WTC11 (cell line): ENCODE data around the gene GNAT3. TPM values are rescaled to one million over a fixed set of nuclear protein-coding genes. Genes with fewer than 3 reads are reported as not detected.

Experiments
- ATAC-seq: fragments of 200-7000 bp; cut with Tn5 transposase; 2 replicates; pipeline ENCODE4 v1.10.0; 2021; ENCODE audit warnings: mild to moderate bottlenecking, moderate library complexity
- CTCF ChIA-PET: fragments of 300-600 bp; sonication (Branson Sonifier 250); formaldehyde crosslinking; loops from one replicate; lab custom pipeline; 2021; ENCODE audit warnings: antibody characterized with exemption; lab: Charles Lee
- POLR2A ChIA-PET: fragments of 350-600 bp; sonication (Branson Sonifier 250); formaldehyde crosslinking; loops from one replicate; lab custom pipeline; 2021; ENCODE audit warnings: antibody characterized with exemption; lab: Charles Lee
- DNase-seq: peaks from one replicate; pipeline ENCODE4 v3.0.0; 2021; ENCODE audit warnings: low spot score
- H3K27ac Mint-ChIP-seq: 2 replicates; pipeline ENCODE4 v1.8.0; 2021; ENCODE audit warnings: mixed read lengths
- H3K27me3 Mint-ChIP-seq: 2 replicates; pipeline ENCODE4 v1.8.0; 2021; ENCODE audit warnings: low read depth, mild to moderate bottlenecking, moderate library complexity, mixed read lengths
- H3K36me3 Mint-ChIP-seq: 2 replicates; pipeline ENCODE4 v1.8.0; 2021; ENCODE audit warnings: mixed read lengths
- H3K4me1 Mint-ChIP-seq: 2 replicates; pipeline ENCODE4 v1.8.0; 2022; ENCODE audit warnings: mixed read lengths
- H3K4me3 Mint-ChIP-seq: 2 replicates; pipeline ENCODE4 v1.8.0; 2021; ENCODE audit warnings: mild to moderate bottlenecking, moderate library complexity, mixed read lengths
- H3K9me3 Mint-ChIP-seq: 2 replicates; pipeline ENCODE4 v1.8.0; 2021; ENCODE audit warnings: mixed read lengths
- ESRRA ChIP-seq: sonication (generic); formaldehyde crosslinking; IDR thresholded peaks from 2 replicates; pipeline ENCODE4 v1.8.1; 2022; ENCODE audit warnings: mild to moderate bottlenecking, missing genetic modification reagents, borderline replicate concordance
- FOXK1 ChIP-seq: sonication (generic); formaldehyde crosslinking; IDR thresholded peaks from 2 replicates; pipeline ENCODE4 v1.8.0; 2022; ENCODE audit warnings: mild to moderate bottlenecking, moderate library complexity, missing genetic modification reagents
- FOXP1 ChIP-seq: sonication (generic); formaldehyde crosslinking; IDR thresholded peaks from 2 replicates; pipeline ENCODE4 v1.8.0; 2022; ENCODE audit warnings: missing genetic modification reagents, mild to moderate bottlenecking, moderate library complexity, borderline replicate concordance
- GABPB1 ChIP-seq: sonication (generic); formaldehyde crosslinking; IDR thresholded peaks from 2 replicates; pipeline ENCODE4 v1.8.1; 2023; ENCODE audit warnings: mild to moderate bottlenecking, missing genetic modification reagents
- OVOL2 ChIP-seq: fragments of 250-450 bp; sonication (Bioruptor Pico); IDR thresholded peaks from 2 replicates; pipeline ENCODE4 v1.9.0; 2021; ENCODE audit warnings: mild to moderate bottlenecking, borderline replicate concordance
- TP53 ChIP-seq: sonication (generic); formaldehyde crosslinking; IDR thresholded peaks from 2 replicates; pipeline ENCODE4 v1.8.1; 2023; ENCODE audit warnings: mild to moderate bottlenecking, missing genetic modification reagents
- total RNA-seq: library from RNA; stranded (reverse); gene quantifications from 3 replicates; pipeline ENCODE4 v1.2.3, GENCODE V29; 2021
- TF ChIP-seq, protein P1 (sequence below): sonication (generic); formaldehyde crosslinking; IDR thresholded peaks from 2 replicates; pipeline ENCODE4 v1.8.0; 2022; ENCODE audit warnings: mild to moderate bottlenecking, missing genetic modification reagents
- TF ChIP-seq, protein P2 (sequence below): sonication (generic); formaldehyde crosslinking; IDR thresholded peaks from 2 replicates; pipeline ENCODE4 v1.8.0; 2022; ENCODE audit warnings: mild to moderate bottlenecking, missing genetic modification reagents
- TF ChIP-seq, protein P3 (sequence below): sonication (generic); formaldehyde crosslinking; IDR thresholded peaks from 2 replicates; pipeline ENCODE4 v1.8.1; 2023; ENCODE audit warnings: mild to moderate bottlenecking, missing genetic modification reagents, moderate library complexity
- TF ChIP-seq, protein P4 (sequence below): sonication (generic); formaldehyde crosslinking; IDR thresholded peaks from 2 replicates; pipeline ENCODE4 v1.8.1; 2023; ENCODE audit warnings: mild to moderate bottlenecking, moderate library complexity, missing genetic modification reagents
- TF ChIP-seq, protein P5 (sequence below): fragments of 250-450 bp; sonication (Bioruptor Pico); IDR thresholded peaks from 2 replicates; pipeline ENCODE4 v1.8.0; 2021; ENCODE audit warnings: mild to moderate bottlenecking
- TF ChIP-seq, protein P6 (sequence below): sonication (generic); formaldehyde crosslinking; conservative IDR thresholded peaks from 2 replicates; pipeline ENCODE4 v1.8.1; 2023; ENCODE audit warnings: mild to moderate bottlenecking, low read depth, missing genetic modification reagents, moderate library complexity
- TF ChIP-seq, protein P7 (sequence below): sonication (generic); formaldehyde crosslinking; IDR thresholded peaks from 2 replicates; pipeline ENCODE4 v1.8.0; 2023; ENCODE audit warnings: mild to moderate bottlenecking, missing genetic modification reagents
- TF ChIP-seq, protein P8 (sequence below): fragments of 200-600 bp; IDR thresholded peaks from 2 replicates; pipeline ENCODE4 v1.8.0; 2022; ENCODE audit warnings: antibody characterized with exemption

The GNAT3 gene
- total RNA-seq, 1 experiment from 2014 or later, result not detected

DNA sequence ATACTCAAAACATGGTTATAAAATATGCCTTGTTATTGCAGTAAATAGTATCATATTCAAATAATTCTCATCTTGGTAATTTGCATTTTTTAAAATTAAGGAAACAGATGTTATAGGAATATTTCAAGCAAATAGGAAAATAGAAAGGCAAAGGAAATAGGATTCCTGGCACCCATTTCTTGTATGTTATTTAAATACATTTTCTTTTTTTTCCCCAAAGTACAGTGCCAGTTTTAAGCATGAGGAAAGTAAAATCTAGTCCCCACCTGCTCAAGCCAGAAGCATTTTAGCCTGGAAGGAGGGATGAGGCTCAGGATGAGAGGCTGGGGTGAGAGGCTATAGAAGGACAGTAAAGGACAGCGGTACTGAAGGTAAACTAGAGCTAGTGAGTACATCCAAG lies 38.1 kb downstream of the GNAT3 start:
- POLR2A ChIA-PET, result no interaction called here
- TF ChIP-seq, protein P1, sequence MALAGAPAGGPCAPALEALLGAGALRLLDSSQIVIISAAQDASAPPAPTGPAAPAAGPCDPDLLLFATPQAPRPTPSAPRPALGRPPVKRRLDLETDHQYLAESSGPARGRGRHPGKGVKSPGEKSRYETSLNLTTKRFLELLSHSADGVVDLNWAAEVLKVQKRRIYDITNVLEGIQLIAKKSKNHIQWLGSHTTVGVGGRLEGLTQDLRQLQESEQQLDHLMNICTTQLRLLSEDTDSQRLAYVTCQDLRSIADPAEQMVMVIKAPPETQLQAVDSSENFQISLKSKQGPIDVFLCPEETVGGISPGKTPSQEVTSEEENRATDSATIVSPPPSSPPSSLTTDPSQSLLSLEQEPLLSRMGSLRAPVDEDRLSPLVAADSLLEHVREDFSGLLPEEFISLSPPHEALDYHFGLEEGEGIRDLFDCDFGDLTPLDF (CRISPR knock-in tag), result no peak
- TF ChIP-seq FOXK1 (no peak), TP53 (CRISPR knock-in tag) (no peak), FOXP1 (CRISPR knock-in tag) (no peak), OVOL2 (CRISPR knock-in tag) (no peak), ESRRA (CRISPR knock-in tag) (no peak), GABPB1 (CRISPR knock-in tag) (no peak)
- TF ChIP-seq, protein P2, sequence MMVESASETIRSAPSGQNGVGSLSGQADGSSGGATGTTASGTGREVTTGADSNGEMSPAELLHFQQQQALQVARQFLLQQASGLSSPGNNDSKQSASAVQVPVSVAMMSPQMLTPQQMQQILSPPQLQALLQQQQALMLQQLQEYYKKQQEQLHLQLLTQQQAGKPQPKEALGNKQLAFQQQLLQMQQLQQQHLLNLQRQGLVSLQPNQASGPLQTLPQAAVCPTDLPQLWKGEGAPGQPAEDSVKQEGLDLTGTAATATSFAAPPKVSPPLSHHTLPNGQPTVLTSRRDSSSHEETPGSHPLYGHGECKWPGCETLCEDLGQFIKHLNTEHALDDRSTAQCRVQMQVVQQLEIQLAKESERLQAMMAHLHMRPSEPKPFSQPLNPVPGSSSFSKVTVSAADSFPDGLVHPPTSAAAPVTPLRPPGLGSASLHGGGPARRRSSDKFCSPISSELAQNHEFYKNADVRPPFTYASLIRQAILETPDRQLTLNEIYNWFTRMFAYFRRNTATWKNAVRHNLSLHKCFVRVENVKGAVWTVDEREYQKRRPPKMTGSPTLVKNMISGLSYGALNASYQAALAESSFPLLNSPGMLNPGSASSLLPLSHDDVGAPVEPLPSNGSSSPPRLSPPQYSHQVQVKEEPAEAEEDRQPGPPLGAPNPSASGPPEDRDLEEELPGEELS (CRISPR knock-in tag), result no peak
- TF ChIP-seq, protein P3, sequence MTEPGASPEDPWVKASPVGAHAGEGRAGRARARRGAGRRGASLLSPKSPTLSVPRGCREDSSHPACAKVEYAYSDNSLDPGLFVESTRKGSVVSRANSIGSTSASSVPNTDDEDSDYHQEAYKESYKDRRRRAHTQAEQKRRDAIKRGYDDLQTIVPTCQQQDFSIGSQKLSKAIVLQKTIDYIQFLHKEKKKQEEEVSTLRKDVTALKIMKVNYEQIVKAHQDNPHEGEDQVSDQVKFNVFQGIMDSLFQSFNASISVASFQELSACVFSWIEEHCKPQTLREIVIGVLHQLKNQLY, result no peak
- TF ChIP-seq, protein P4, sequence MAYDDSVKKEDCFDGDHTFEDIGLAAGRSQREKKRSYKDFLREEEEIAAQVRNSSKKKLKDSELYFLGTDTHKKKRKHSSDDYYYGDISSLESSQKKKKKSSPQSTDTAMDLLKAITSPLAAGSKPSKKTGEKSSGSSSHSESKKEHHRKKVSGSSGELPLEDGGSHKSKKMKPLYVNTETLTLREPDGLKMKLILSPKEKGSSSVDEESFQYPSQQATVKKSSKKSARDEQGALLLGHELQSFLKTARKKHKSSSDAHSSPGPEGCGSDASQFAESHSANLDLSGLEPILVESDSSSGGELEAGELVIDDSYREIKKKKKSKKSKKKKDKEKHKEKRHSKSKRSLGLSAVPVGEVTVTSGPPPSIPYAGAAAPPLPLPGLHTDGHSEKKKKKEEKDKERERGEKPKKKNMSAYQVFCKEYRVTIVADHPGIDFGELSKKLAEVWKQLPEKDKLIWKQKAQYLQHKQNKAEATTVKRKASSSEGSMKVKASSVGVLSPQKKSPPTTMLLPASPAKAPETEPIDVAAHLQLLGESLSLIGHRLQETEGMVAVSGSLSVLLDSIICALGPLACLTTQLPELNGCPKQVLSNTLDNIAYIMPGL (CRISPR knock-in tag), result no peak
- TF ChIP-seq, protein P5, sequence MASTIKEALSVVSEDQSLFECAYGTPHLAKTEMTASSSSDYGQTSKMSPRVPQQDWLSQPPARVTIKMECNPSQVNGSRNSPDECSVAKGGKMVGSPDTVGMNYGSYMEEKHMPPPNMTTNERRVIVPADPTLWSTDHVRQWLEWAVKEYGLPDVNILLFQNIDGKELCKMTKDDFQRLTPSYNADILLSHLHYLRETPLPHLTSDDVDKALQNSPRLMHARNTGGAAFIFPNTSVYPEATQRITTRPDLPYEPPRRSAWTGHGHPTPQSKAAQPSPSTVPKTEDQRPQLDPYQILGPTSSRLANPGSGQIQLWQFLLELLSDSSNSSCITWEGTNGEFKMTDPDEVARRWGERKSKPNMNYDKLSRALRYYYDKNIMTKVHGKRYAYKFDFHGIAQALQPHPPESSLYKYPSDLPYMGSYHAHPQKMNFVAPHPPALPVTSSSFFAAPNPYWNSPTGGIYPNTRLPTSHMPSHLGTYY (CRISPR knock-in tag), result no peak
- TF ChIP-seq, protein P6, sequence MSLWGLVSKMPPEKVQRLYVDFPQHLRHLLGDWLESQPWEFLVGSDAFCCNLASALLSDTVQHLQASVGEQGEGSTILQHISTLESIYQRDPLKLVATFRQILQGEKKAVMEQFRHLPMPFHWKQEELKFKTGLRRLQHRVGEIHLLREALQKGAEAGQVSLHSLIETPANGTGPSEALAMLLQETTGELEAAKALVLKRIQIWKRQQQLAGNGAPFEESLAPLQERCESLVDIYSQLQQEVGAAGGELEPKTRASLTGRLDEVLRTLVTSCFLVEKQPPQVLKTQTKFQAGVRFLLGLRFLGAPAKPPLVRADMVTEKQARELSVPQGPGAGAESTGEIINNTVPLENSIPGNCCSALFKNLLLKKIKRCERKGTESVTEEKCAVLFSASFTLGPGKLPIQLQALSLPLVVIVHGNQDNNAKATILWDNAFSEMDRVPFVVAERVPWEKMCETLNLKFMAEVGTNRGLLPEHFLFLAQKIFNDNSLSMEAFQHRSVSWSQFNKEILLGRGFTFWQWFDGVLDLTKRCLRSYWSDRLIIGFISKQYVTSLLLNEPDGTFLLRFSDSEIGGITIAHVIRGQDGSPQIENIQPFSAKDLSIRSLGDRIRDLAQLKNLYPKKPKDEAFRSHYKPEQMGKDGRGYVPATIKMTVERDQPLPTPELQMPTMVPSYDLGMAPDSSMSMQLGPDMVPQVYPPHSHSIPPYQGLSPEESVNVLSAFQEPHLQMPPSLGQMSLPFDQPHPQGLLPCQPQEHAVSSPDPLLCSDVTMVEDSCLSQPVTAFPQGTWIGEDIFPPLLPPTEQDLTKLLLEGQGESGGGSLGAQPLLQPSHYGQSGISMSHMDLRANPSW (CRISPR knock-in tag), result no peak
- TF ChIP-seq, protein P7, sequence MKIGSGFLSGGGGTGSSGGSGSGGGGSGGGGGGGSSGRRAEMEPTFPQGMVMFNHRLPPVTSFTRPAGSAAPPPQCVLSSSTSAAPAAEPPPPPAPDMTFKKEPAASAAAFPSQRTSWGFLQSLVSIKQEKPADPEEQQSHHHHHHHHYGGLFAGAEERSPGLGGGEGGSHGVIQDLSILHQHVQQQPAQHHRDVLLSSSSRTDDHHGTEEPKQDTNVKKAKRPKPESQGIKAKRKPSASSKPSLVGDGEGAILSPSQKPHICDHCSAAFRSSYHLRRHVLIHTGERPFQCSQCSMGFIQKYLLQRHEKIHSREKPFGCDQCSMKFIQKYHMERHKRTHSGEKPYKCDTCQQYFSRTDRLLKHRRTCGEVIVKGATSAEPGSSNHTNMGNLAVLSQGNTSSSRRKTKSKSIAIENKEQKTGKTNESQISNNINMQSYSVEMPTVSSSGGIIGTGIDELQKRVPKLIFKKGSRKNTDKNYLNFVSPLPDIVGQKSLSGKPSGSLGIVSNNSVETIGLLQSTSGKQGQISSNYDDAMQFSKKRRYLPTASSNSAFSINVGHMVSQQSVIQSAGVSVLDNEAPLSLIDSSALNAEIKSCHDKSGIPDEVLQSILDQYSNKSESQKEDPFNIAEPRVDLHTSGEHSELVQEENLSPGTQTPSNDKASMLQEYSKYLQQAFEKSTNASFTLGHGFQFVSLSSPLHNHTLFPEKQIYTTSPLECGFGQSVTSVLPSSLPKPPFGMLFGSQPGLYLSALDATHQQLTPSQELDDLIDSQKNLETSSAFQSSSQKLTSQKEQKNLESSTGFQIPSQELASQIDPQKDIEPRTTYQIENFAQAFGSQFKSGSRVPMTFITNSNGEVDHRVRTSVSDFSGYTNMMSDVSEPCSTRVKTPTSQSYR (CRISPR knock-in tag), result no peak
- TF ChIP-seq, protein P8, sequence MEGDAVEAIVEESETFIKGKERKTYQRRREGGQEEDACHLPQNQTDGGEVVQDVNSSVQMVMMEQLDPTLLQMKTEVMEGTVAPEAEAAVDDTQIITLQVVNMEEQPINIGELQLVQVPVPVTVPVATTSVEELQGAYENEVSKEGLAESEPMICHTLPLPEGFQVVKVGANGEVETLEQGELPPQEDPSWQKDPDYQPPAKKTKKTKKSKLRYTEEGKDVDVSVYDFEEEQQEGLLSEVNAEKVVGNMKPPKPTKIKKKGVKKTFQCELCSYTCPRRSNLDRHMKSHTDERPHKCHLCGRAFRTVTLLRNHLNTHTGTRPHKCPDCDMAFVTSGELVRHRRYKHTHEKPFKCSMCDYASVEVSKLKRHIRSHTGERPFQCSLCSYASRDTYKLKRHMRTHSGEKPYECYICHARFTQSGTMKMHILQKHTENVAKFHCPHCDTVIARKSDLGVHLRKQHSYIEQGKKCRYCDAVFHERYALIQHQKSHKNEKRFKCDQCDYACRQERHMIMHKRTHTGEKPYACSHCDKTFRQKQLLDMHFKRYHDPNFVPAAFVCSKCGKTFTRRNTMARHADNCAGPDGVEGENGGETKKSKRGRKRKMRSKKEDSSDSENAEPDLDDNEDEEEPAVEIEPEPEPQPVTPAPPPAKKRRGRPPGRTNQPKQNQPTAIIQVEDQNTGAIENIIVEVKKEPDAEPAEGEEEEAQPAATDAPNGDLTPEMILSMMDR, result no peak
- TF ChIP-seq, all 79 proteins: peak for 0
- Mint-ChIP-seq H3K36me3 (no peaks in the 10 kb centered on the region), H3K4me1 (peaks cover 33% of the 10 kb centered on the region), H3K27me3 (no peaks in the 10 kb centered on the region), H3K4me3 (no peak overlapping the region), H3K27ac (no peak overlapping the region), H3K9me3 (no peaks in the 10 kb centered on the region)
- DNase-seq (no peak), ATAC-seq (no peak)
- CTCF ChIA-PET, result no interaction called here
